GM18867 (cell line): ENCODE data around the gene RRH.
A peak's percentile ranks its signal among the peaks of the same experiment; 100 is the strongest.
"Not testable (repeated sequence)": the region's sequence is repeated elsewhere in the genome, so short reads cannot be mapped to it uniquely, and the experiment has no call there.

Experiments
- ATAC-seq: cut with Tn5 transposase; IDR thresholded peaks from one replicate; pipeline ENCODE4 v1.9.1; 2021; ENCODE audit warnings: mild to moderate bottlenecking, moderate library complexity; ENCODE audit not compliant: unreplicated experiment

RRH gene

GRCh38 chr4:109846395-109847098 is 18.8 kb downstream of the RRH start:
- no peak for ATAC-seq

- no peak for ATAC-seq
These were observed 20.2 kb downstream of the RRH start, which contains the start of gene LRIT3 for GRCh38 chr4:109847896-109848442. Gene LRIT3, plus strand, starts transcription at chr4:109848107. Its CDS starts 95 bp downstream, at chr4:109848202.

- no peak for ATAC-seq
These were observed 20.7 kb downstream of the RRH start for GRCh38 chr4:109848501-109848900.

- ATAC-seq, result no peak
These were observed 22.8 kb downstream of the RRH start for GRCh38 chr4:109850601-109851000.

- ATAC-seq, result not testable (repeated sequence)
These were observed 31.9 kb downstream of the RRH start for GRCh38 chr4:109859426-109860300.

GRCh38 chr4:109861271-109861670 is 33.5 kb downstream of the RRH start:
- ATAC-seq, result no peak

GRCh38 chr4:109861916-109862511 is 34.2 kb downstream of the RRH start:
- no peak for ATAC-seq

- no peak for ATAC-seq
These were observed 36.4 kb downstream of the RRH start for GRCh38 chr4:109864134-109864533.

GRCh38 chr4:109870061-109870460 is 42.3 kb downstream of the RRH start:
- ATAC-seq, result no peak

- ATAC-seq, result no peak
These were observed 44.3 kb downstream of the RRH start for GRCh38 chr4:109872065-109872464.

- no peak for ATAC-seq
These were observed 45.3 kb downstream of the RRH start for GRCh38 chr4:109872950-109873656.

GRCh38 chr4:109873791-109874514 is 46.2 kb downstream of the RRH start:
- no peak for ATAC-seq

GRCh38 chr4:109875106-109875505 is 47.3 kb downstream of the RRH start:
- ATAC-seq, result no peak

- ATAC-seq, result not testable (repeated sequence)
These were observed 47.8 kb downstream of the RRH start for GRCh38 chr4:109875553-109875952.

- ATAC-seq, result no peak
These were observed 49.0 kb downstream of the RRH start for GRCh38 chr4:109876634-109877265.

- ATAC-seq, result peak; percentile 95
These were observed 49.6 kb downstream of the RRH start for GRCh38 chr4:109877400-109877799.

GRCh38 chr4:109878355-109878754 is 50.6 kb downstream of the RRH start:
- no peak for ATAC-seq

- ATAC-seq, result no peak
These were observed 51.3 kb downstream of the RRH start for GRCh38 chr4:109879081-109879480.

- no peak for ATAC-seq
These were observed 52.0 kb downstream of the RRH start for GRCh38 chr4:109879636-109880314.
